HG02885 (cell line): ENCODE data around the gene SMOC2.
"Not testable (repeated sequence)": the region's sequence is repeated elsewhere in the genome, so short reads cannot be mapped to it uniquely, and the experiment has no call there.

Experiments used
- ATAC-seq: cut with Tn5 transposase; IDR thresholded peaks from one replicate; pipeline ENCODE4 v1.9.1; 2021; ENCODE audit warnings: mild to moderate bottlenecking; ENCODE audit not compliant: unreplicated experiment, poor library complexity

SMOC2 gene

DNA sequence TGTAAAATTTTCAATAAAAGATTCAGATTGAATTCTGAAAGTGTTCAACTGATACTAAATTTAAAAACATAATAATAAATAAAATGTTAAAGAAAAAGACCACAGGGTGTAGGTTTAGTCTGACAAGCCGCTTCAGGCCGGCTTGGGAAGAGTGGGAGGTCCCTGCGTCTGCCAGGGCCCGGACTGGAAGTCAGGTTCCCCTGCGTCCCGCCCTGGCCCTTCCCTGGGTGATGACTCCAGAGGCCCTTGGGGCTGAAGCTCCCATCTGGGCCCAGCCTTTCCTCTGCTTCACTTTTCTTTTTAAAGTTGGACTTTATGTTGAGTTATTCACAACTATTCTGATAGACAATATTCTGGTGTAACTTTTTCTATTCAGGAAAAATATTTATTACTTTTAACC lies 93.3 kb downstream of the SMOC2 start:
- no peak for ATAC-seq

DNA sequence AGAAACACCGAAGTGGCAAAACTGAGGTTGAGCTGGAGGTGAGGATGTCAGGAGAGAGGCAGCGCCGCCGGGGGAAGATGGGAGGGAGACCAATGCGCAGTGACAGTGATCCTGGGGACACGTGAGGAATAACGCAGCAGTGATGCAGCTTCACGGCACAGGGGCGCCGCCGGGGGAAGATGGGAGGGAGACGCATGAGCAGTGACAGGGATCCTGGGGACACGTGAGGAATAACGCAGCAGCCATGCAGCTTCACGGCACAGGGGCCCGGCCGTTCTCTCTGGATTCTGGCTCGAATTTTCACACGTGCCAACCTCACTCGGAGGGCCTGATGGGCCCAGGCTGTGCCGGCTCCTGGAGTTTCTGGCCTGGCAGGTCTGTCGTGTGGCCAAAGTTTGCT lies 94.7 kb downstream of the SMOC2 start:
- no peak for ATAC-seq

DNA sequence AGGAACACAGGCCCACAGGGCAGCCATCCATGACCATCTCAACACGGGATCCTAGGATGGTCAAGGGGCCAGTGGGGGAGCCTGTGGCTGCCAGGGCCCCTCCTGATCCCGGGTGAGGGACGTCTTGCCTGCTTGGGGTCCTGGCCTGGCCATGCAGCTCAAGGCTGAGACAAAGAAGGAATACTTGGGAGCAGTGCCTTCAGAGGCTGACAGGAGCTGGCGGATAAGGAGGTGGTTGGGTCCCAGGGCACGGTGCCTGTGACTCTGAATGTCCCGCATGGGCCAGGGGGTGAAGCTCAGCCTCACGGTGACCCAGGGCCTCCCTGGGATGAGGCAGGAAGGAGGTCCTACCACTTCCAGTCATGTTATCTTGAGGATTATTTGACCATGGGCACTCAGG lies 95.2 kb downstream of the SMOC2 start:
- no peak for ATAC-seq

DNA sequence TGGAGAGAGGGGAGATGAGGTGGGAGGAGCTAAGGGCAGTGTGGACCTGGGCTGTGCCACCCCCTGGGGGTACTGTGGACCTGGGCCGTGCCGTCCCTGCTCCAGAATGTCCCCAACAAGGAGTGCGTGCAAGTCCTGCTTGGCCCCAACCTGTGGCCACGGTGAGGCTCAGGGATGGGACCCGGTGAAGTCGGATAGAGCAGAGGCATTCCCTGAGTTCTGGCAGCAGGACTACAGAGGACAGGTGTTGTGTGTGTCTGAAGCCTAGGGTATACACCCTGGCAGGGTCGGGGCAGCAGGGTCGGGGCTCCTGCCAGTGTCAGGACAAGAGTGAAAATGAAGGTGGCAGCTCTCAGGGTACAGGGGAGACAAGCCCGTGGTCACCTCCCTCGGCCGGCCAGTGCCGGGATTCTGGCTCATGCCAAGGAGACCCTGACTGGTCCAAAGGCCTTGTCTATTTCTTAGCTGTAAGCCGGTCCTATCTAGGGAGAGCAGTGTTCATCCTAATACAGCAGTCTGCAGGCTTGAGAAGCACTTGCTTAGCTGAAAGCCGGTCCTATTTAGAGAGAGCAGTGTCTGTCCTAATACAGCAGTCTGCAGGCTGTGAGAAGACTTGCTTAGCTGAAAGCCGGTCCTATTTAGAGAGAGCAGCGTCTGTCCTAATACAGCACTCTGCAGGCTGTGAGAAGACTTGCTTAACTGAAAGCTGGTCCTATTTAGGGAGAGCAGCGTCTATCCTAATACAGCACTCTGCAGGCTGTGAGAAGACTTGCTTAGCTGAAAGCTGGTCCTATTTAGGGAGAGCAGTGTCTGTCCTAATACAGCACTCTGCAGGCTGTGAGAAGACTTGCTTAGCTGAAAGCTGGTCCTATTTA lies 95.9 kb downstream of the SMOC2 start:
- no peak for ATAC-seq

DNA sequence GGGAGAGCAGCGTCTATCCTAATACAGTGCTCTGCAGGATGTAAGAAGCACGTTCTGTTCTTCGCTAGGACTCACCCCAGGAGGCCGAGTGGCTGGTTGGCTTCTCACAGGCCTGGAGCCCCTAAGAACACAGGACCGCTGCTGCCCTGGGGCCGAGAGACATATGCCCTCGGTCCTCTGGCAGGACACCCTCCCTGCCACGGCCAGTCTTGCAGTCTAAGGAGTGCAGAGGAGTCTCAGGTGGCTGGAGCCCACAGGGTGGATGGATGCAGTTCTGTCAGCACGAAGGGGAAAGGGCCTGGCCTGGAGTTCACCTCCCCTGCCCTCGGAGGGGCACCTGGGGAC lies 96.5 kb downstream of the SMOC2 start:
- ATAC-seq, result no peak

DNA sequence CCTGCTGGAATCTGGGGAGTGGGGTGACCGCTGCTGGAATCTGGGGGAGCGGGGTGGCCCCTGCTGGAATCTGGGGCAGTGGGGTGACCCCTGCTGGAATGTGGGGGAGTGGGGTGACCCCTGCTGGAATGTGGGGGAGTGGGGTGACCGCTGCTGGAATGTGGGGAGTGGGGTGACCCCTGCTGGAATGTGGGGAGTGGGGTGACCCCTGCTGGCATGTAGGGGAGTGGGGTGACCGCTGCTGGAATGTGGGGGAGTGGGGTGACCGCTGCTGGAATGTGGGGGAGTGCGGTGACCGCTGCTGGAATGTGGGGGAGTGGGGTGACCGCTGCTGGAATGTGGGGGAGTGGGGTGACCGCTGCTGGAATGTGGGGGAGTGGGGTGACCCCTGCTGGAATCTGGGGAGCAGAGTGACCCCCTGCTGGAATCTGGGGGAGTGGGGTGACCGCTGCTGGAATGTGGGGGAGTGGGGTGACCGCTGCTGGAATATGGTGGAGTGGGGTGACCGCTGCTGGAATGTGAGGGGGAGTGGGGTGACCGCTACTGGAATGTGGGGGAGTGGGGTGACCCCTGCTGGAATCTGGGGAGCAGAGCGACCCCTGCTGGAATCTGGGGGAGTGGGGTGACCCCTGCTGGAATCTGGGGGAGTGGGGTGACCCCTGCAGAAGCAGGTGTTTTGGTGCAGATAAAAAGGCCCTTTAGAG lies 97.4 kb downstream of the SMOC2 start:
- not testable (repeated sequence) for ATAC-seq

DNA sequence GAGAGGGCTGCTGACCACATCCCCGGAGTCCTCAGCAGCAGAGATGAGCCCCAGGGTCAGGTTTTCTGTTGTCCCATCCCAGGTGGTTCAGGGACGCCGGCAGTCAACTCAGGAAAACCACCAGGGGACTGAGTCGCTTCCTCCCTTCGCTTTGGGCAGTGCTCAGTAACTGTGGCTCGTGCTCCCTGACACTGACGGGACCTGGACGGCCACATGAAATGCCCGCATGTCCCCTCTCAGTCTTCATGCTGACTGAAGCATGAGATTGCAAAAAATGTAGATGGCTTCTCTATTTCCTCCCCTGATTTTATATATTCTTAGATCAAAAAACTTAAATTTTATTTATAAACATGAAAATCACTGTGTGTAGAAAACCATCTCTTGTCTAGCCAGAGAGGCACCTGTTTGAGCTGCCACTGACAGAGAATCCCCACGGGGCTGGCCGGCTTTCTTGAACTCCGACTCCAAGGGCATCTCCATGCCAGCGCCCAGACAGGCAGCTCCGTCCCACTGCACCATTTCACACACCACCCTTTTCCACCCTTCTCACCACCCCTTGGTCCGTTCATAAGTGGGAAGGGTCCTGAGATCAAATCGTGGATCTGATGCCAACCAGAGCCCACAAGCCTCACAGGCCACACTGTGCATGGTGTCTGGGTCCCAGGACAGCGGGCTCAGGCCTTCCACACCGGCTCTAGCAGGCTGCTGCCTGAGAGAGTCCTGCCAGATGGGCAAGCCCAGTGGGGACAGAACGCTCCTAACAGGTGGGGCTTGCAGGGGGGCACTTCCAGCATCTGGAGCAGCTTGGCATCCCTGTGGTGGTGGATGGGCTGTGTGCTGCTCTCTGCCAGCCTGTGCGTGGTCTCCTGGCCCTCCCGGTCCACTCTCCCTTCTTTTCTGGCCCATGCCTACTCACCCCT lies 98.2 kb downstream of the SMOC2 start:
- no peak for ATAC-seq

DNA sequence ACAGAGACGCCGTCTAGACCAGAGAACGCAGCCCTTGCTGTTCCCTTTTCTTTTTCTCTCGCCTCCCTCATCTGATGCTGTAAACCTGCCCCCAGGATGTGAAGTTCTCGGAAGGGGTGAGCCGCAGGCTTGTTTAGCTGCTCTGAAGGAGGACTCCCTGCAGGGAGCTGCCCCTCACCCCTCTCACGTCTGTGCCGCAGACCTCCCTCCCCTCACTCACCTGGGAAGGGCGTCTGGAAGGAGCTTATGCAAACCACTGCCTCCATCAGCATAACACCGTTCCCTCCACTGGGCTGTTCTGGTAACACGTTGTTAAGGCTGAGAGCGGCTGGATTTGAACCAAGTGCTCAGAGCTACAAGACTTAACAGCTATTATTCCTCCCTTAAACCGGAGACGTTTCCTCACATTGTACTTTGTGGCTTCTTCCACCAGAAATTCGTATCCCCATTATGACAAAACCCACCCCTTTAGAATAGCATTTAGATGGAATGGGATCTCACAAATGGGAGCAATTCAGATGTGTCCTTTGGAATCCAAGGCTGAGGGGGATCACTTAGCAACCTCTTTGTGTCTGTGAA lies 99.8 kb downstream of the SMOC2 start:
- no peak for ATAC-seq

DNA sequence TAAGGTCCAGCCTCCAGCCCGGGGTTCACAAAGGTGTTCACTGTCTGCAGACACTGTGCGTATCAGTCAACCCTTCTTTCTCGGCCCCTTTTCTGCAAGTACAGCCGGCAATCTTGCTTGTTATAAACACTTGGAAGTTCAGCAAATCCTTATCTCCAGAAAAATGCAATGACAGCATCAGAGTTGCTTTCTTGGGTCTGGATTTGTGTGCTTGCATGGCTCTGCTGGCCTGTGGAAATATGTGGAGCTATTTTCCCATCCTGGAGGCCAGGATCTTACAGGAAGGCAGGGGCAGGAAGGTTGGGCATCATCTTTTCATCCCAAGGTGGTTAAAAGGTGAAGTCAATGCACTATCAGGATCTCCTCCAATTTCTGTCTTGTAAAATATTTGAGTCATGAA lies 100.3 kb downstream of the SMOC2 start:
- no peak for ATAC-seq

DNA sequence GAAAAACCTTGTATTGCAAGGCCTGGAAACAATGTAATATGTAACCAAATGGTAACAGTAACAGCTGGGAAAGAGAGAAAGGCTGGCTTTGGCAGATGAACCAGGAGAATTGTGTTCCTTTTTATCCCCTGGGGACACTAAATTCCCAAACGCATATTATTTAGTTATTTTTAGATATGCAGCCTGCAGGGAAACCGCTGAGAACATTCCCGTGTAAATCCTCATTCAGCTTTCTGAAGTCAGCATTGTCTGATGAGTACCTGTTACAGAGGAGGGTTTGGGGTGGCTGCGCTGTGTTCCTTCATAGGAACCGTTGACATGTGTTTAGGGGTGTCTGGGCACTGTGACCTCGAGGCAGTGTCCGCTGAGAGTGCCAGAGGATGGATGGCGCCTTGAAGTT lies 101.3 kb downstream of the SMOC2 start:
- ATAC-seq, result no peak

DNA sequence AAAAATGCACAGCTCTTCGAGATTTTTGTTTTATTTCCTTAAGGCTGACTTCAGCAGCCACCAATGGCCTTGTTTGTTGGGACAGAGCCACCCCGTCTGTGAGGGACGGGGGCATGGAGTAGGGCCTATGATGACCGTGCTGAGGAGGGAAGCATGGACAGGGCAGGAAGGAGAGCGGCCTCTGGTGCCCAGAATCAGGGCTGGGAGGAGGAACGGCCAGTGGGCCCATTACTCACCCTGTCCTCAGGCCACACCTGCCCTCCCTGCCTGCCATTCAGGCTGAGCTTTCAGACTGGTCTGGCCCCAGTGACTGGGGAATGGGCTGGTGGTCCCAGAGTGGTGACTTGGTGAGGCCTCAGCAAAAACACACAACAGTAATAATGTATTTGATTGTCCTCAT lies 104.4 kb downstream of the SMOC2 start:
- ATAC-seq, result no peak

DNA sequence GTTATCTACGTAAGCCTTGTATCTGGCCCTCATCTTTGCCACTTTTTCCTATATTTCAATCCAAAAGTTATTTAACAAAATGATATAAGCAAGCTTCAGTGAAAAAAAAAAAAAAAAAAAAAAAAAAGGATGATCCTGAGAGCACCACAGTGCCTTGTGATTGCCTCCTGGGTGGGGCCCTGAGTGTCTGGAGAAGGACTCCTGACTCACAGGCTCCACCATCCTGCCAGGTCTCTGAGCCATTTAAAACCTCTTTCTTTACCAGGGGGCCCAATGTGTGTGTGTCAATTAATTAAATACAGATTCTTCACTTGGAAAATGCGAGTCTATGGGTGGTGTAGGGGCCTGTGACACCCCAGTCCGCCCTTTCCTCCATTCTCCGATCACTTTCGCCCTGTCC lies 105.2 kb downstream of the SMOC2 start:
- no peak for ATAC-seq

DNA sequence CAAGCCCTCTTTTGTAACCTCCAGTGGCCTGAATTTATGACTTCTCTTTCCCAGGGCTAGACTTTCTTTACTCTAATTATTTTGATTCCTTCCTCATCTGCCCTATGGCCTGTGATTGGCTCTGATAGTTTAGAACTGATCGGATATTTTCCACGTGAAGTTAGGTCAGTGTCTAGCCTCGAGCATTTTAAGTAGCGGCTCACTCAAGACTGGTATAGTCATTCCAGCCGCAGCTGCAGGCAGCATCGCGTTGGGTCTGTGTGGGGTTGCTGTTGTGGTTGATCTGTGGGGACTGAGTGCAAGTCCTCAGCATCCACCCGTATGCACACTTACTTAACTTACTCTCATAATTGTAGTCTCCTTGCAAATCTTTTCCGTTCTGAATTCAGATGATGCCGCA lies 105.7 kb downstream of the SMOC2 start:
- no peak for ATAC-seq

DNA sequence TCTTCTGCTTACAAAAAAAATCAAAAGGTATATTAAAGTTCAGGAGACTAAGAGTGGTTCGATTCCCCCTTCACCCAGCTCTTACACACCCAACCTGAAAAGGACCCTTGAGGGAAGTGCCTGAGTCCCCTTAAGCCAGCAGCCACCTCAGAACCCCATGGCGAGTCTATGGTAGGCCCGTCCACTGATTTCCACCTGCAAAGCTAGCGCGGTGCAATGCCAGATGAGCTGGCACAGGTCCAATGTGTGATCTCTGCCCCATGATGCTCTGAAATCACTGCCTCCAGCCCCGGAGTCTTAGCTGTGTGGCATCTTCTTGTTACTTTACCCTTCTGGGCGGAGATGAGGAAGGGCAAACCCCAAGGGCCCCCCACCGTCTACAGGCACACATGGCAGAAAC lies 109.3 kb downstream of the SMOC2 start:
- ATAC-seq, result no peak

DNA sequence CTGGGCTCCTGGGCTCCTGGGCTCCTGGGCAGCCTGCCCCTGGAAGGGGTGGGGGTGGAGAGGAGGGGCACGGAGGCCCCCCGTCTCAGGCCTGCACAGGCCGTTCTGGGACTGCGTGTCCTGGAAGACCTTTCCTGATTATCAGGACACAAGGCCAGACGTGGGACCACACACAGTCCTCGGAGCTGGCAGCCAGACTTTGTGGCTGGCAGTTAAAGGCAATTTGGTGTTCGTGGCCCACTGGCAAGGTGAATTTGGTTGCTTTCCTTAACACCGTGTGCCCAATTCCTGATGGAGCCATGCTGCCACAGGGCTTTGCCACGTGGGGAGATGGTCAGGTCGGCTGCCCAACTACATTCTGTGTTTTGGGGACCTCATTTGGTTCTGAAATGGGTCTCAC lies 113.5 kb downstream of the SMOC2 start:
- no peak for ATAC-seq

DNA sequence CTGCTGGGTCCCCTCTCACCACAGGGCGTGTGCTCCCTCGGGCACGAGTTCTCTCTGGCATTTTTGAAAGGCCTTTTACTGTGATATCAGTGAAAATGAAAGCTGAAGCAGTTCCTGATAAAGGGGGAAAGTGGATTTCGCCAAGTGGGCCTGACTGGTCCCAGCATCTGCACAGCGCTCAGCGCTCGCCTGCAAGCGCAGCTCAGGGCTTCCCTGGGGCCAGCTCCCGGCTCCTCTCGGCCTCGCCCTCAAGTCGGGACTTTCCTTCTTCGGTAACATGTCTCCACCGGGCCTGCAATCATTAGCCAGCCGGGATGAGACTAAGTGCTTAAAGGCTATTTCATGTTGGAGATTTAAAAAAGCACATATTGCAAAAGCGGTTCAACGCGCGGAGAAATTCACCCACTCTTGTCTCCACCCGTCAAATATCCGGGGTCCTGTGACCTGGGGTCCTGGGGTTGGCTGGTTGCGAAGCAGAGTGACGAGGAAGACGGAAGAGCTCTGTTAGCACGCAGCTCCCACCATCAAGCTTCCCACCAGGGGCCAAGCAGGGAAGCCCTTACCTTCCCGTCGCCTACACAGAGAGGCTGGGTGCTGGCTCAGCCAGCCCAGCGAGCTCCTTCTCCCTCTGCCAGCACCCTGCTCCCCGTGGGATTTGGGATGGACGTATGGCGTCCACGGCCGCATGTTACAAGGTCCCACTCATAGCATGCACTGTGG lies 114.1 kb downstream of the SMOC2 start:
- ATAC-seq, result no peak

DNA sequence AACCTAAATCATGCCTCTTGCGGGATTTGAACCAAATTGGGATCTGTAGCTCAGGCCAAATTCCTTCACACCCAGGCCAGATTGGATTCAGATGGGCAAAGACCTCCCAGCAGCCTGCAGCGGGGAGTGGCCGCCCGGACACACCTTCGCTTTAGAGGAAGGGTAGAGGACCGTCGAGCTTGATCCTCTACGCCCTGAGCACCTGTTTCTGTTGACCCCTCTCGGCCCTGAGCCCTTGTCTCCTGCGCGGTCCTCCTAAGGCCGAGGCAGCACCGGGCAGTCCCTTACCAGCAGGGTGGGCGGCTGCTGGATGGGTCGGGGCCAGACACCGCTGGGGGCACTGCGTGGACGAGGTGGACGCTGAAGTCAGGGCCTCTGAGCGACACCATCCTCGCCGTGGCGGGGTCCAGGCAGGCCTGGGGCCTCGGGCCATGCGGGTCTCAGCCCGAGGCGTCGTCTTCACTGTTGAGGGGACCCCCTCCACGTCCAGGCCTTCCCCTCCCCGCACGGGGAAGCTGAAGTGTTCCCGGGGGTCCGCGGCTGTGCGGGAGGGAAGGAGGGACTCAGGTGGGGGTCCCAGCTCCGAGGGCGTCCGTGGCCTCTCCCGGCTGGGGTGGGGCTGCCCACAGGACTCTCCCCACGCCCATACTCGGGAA lies 114.8 kb downstream of the SMOC2 start:
- no peak for ATAC-seq

DNA sequence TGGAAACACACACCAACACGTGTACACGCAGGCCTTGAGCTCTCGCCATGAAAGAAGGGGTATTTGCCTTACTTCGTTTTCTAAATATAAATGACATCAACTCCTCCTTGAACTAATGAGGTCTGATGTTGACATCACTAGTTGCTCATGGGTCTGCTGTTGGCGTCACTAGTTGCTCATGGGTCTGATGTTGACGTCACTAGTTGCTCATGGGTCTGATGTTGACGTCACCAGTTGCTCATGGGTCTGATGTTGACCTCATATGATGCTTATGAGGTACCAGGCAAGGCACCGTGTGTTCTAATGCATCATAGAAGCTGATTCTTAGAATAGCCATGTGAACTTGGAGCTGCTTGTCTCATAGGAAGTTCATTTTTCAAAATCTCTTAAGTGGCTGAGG lies 116.5 kb downstream of the SMOC2 start:
- no peak for ATAC-seq

DNA sequence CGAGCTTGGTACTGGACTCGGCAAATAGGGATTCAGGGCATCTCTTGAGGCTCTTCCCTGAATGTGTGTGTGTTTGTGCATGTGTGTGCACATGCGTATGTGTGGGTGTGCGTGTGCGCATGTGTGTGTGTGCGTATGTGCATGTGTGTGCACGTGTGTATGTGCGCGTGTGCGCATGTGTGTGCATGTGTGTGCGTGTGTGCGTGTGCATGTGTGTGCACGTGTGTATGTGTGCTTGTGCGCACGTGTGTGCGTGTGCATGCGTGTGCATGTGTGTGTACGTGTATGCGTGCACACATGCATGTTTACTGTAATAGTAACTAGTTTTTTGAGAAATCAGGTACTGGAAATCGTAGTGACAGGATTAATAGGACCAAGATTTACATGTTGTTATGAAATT lies 117.7 kb downstream of the SMOC2 start:
- no peak for ATAC-seq
